ENCODE results near the gene STK11.
A peak's percentile ranks its signal among the peaks of the same experiment; 100 is the strongest.
"Not testable (repeated sequence)": the region's sequence is repeated elsewhere in the genome, so short reads cannot be mapped to it uniquely, and the experiment has no call there.

STK11 gene

GRCh38 chr19:1241417-1242095 lies 36.0 kb downstream of the STK11 start, which contains the start of gene ATP5F1D:
Gene ATP5F1D, plus strand, starts transcription at chr19:1241751. Its CDS starts 100 bp downstream, at chr19:1241851.
- H3K4me3 ChIP-seq (ENCODE audit: low read depth, low read length), result peak within 1 kb of the TSS; percentile 72
- DNase-seq (ENCODE audit: low read depth), result peak; percentile 98
- TF ChIP-seq, protein P1, sequence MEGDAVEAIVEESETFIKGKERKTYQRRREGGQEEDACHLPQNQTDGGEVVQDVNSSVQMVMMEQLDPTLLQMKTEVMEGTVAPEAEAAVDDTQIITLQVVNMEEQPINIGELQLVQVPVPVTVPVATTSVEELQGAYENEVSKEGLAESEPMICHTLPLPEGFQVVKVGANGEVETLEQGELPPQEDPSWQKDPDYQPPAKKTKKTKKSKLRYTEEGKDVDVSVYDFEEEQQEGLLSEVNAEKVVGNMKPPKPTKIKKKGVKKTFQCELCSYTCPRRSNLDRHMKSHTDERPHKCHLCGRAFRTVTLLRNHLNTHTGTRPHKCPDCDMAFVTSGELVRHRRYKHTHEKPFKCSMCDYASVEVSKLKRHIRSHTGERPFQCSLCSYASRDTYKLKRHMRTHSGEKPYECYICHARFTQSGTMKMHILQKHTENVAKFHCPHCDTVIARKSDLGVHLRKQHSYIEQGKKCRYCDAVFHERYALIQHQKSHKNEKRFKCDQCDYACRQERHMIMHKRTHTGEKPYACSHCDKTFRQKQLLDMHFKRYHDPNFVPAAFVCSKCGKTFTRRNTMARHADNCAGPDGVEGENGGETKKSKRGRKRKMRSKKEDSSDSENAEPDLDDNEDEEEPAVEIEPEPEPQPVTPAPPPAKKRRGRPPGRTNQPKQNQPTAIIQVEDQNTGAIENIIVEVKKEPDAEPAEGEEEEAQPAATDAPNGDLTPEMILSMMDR (conservative IDR thresholded peaks at IDR 0.05; ENCODE audit: low read depth, low read length), result no peak

GRCh38 chr19:1243768-1244692 lies 38.5 kb downstream of the STK11 start:
- no peak overlapping the region for H3K4me3 ChIP-seq (ENCODE audit: low read depth, low read length)

GRCh38 chr19:1244693-1245451 lies 39.3 kb downstream of the STK11 start:
- no peak for DNase-seq (ENCODE audit: low read depth)
- TF ChIP-seq, protein P1 (conservative IDR thresholded peaks at IDR 0.05; ENCODE audit: low read depth, low read length), result no peak
- no peak overlapping the region for H3K4me3 ChIP-seq (ENCODE audit: low read depth, low read length)

More at GRCh38 chr19:1243768-1244692, 38.5 kb downstream of the STK11 start:
- peak; percentile 88 for DNase-seq (ENCODE audit: low read depth)
- TF ChIP-seq, protein P1 (conservative IDR thresholded peaks at IDR 0.05; ENCODE audit: low read depth, low read length), result peak; percentile 82

DNA sequence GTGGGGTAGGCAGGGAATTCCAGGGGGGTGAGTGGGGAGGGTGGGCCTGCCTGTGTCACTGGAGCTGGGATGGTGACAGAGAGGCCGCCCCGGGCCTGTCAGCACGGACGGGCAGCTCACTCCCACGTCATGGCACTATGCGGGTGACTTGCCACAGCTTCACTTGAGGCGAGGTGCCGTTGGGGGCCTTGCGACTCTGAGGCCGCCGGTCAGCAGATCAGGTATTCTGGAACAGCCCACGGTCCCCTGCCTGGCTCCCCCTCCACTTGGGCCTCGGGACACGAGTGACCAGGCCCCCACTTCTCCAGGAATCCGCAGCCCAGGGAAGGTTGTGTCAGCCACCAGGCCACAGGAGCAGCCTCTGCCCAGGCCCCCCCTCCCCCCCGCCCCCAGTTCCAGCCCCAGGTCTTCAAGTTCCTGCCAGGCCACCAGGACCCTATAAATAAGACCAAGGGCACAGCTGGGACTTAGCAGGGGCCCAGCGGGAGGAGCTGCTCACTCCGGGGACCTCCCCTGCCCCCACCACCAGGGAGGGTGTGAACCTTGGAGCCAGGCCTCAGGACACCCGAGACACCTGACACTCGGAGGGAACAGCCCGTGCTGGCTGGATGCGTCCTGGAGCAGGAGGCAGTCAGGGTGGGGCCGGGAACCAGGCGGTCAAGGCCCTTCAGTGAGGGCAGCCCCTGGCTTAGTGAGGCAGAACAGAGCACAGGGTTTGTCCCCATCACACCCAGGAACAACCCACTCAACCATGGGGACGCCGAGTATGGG lies 40.1 kb downstream of the STK11 start:
- H3K4me3 ChIP-seq (ENCODE audit: low read depth, low read length), result no peak overlapping the region
- TF ChIP-seq, protein P1 (conservative IDR thresholded peaks at IDR 0.05; ENCODE audit: low read depth, low read length), result no peak
- DNase-seq (ENCODE audit: low read depth), result no peak

- H3K4me3 ChIP-seq (ENCODE audit: low read depth, low read length); DNase-seq (ENCODE audit: low read depth): not testable (repeated sequence)
Measured at GRCh38 chr19:1246265-1247087, 40.9 kb downstream of the STK11 start.

- H3K4me3 ChIP-seq (ENCODE audit: low read depth, low read length), result peak overlapping the region; percentile 78
- DNase-seq (ENCODE audit: low read depth), result no peak
- TF ChIP-seq, protein P1 (conservative IDR thresholded peaks at IDR 0.05; ENCODE audit: low read depth, low read length), result no peak
Measured at GRCh38 chr19:1247748-1248138, 42.2 kb downstream of the STK11 start.
